DOHH2 (cell line): ENCODE data around the gene ARFIP1.

Experiments used
- EZH2phosphoT487 ChIP-seq: fragments of 200-600 bp; sonication (generic); IDR thresholded peaks from 2 replicates; pipeline ENCODE4 v1.6.1; 2017; ENCODE audit warnings: borderline replicate concordance, mild to moderate bottlenecking, antibody characterized with exemption, low read length, moderate library complexity, mixed read lengths
- TF ChIP-seq, protein P1 (sequence below): fragments of 200-600 bp; sonication (generic); IDR thresholded peaks from one replicate; pipeline ENCODE4 v1.5.1; 2014; ENCODE audit warnings: antibody characterized with exemption, mild to moderate bottlenecking, low read depth, low read length; ENCODE audit not compliant: poor library complexity, severe bottlenecking

DNA sequence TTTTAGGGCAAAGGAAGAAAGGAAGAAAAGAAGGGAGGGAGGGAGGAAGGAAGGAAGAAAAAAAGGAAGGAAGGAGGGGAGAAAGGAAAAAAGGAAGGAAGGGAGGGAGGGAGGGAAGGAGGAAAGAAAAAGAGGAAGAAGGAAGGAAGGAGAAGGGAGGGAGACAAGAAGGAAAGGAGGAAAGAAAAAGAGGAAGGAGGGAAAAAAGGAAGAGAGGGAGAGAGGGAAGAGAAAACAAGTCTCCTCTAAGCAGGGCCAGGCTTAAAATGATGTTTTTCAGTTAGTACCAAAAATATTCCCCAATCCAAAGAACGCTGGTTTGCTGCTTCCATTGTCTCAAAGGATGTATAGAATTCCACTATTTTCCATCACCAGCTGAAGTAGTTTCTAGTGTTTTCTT is 2.3 kb upstream of the ARFIP1 start:
- TF ChIP-seq, protein P1, sequence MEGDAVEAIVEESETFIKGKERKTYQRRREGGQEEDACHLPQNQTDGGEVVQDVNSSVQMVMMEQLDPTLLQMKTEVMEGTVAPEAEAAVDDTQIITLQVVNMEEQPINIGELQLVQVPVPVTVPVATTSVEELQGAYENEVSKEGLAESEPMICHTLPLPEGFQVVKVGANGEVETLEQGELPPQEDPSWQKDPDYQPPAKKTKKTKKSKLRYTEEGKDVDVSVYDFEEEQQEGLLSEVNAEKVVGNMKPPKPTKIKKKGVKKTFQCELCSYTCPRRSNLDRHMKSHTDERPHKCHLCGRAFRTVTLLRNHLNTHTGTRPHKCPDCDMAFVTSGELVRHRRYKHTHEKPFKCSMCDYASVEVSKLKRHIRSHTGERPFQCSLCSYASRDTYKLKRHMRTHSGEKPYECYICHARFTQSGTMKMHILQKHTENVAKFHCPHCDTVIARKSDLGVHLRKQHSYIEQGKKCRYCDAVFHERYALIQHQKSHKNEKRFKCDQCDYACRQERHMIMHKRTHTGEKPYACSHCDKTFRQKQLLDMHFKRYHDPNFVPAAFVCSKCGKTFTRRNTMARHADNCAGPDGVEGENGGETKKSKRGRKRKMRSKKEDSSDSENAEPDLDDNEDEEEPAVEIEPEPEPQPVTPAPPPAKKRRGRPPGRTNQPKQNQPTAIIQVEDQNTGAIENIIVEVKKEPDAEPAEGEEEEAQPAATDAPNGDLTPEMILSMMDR = no peak
- no peak for TF ChIP-seq EZH2phosphoT487
